ENCODE results near the gene KBTBD12. TPM values are rescaled to one million over a fixed set of nuclear protein-coding genes. Genes with fewer than 3 reads are reported as not detected.

The KBTBD12 gene
- total and polyA plus RNA-seq, 8 donors, result 0.60 to 2.5 (median 1.3) TPM

DNA sequence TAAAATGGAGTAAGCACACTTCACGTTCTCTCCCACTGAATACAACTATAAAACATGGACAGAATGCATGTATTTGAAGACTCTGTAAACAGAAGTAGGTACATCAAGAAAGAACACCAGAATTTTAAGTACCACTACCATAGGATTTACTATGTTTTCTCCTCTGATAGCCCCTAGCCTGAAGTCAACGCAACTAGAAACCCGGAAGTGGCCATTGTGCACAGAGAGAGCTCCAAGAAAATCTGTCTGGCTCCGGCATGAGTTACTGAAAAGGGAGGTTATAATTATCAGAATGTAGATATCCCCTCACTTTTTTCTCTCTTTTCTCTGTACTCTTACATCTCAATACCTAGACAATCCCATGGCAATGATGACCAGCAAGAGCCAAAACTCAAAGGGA, 23.8 kb downstream of the KBTBD12 start:
- peaks cover 0 to 8% of the 10 kb centered on the region in 2 donors for H3K9me3 ChIP-seq
- no peaks in the 10 kb centered on the region for H3K4me1 ChIP-seq
- DNase-seq, result no peak
- ATAC-seq, result no peak
- TF ChIP-seq, protein P1, sequence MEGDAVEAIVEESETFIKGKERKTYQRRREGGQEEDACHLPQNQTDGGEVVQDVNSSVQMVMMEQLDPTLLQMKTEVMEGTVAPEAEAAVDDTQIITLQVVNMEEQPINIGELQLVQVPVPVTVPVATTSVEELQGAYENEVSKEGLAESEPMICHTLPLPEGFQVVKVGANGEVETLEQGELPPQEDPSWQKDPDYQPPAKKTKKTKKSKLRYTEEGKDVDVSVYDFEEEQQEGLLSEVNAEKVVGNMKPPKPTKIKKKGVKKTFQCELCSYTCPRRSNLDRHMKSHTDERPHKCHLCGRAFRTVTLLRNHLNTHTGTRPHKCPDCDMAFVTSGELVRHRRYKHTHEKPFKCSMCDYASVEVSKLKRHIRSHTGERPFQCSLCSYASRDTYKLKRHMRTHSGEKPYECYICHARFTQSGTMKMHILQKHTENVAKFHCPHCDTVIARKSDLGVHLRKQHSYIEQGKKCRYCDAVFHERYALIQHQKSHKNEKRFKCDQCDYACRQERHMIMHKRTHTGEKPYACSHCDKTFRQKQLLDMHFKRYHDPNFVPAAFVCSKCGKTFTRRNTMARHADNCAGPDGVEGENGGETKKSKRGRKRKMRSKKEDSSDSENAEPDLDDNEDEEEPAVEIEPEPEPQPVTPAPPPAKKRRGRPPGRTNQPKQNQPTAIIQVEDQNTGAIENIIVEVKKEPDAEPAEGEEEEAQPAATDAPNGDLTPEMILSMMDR (IDR thresholded peaks at IDR 0.05), result no peak
- no peaks in the 10 kb centered on the region for H3K27me3 ChIP-seq
- no peak overlapping the region for H3K4me3 ChIP-seq
- intact Hi-C loops (cut with DNase I), result no loop called here
- no peak overlapping the region for H3K27ac ChIP-seq
- H3K36me3 ChIP-seq, result no peaks in the 10 kb centered on the region

DNA sequence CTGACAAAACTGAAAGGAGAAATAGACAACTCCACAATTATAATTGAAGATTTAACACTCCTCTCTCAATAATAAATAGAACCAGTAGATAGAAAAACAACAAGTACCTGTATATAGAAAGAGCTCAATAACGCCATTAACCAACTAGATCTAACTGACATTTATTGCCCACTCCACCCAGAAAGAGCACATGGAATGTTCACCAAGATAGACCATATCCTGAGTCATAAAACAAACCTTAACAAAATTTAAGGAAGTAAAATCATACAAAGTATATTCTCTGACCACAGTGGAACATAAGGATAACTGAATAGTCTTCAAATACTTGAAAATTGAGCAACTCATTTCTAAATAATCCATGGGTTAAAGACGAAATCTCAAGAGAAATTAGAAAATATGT, 25.1 kb downstream of the KBTBD12 start:
- H3K27ac ChIP-seq, result no peak overlapping the region
- intact Hi-C loops (cut with DNase I), result no loop called here
- no peaks in the 10 kb centered on the region for H3K36me3 ChIP-seq
- no peaks in the 10 kb centered on the region for H3K4me1 ChIP-seq
- H3K4me3 ChIP-seq, result no peak overlapping the region
- DNase-seq (no peak), ATAC-seq (no peak)
- no peaks in the 10 kb centered on the region for H3K27me3 ChIP-seq
- peaks cover 0 to 8% of the 10 kb centered on the region in 2 donors for H3K9me3 ChIP-seq
- TF ChIP-seq, protein P1 (IDR thresholded peaks at IDR 0.05), result no peak

DNA sequence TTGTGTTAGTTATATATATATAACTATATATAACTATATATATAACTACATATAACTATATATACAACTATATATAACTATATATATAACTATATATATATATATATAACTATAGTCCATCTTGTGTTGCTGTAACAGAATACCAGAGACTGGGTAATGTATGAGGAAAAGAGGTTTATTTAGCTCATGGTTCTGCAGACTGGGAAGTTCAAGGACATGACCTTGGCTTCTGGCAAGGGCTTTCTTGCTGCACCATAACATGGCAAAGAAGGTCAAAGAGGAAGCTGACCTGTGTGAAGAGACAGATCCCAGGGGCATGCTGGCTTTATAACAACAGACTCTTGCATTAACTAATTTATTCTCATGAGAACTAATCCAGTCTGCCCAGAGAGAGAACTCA, 27.6 kb downstream of the KBTBD12 start:
- ATAC-seq (no peak), DNase-seq (no peak)
- no peaks in the 10 kb centered on the region for H3K27me3 ChIP-seq
- H3K4me3 ChIP-seq, result no peak overlapping the region
- H3K27ac ChIP-seq, result no peak overlapping the region
- intact Hi-C loops (cut with DNase I), result no loop called here
- TF ChIP-seq, protein P1 (IDR thresholded peaks at IDR 0.05), result no peak
- peaks cover 0 to 8% of the 10 kb centered on the region in 2 donors for H3K9me3 ChIP-seq
- H3K36me3 ChIP-seq, result no peaks in the 10 kb centered on the region
- H3K4me1 ChIP-seq, result no peaks in the 10 kb centered on the region

DNA sequence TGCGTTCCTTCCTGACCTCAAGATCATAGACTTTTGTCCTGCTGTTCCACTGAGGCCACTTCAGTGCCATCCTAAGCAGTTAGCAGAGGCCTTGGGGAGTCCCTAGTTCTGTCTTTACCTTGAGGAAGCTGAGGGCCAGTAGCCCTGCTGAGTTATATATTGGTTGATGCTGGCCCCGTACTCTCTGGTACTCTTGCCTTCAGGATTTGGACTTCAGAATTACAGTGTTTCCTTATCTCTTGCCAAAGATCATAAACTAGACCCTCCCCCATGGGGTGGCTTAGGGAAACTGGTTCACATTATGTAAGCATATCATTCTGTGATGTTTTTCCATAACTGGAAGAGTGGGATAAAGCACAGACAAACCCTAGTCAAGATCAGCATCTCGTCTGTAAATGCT, 33.2 kb downstream of the KBTBD12 start:
- Histone ChIP-seq H3K4me3 (no peak overlapping the region), H3K27me3 (no peaks in the 10 kb centered on the region), H3K36me3 (no peaks in the 10 kb centered on the region), H3K4me1 (no peaks in the 10 kb centered on the region), H3K27ac (no peak overlapping the region), H3K9me3 (peaks cover 0 to 2% of the 10 kb centered on the region in 2 donors)
- intact Hi-C loops (cut with DNase I), result no loop called here
- ATAC-seq, result no peak
- TF ChIP-seq, protein P1 (IDR thresholded peaks at IDR 0.05), result no peak
- DNase-seq, result no peak

DNA sequence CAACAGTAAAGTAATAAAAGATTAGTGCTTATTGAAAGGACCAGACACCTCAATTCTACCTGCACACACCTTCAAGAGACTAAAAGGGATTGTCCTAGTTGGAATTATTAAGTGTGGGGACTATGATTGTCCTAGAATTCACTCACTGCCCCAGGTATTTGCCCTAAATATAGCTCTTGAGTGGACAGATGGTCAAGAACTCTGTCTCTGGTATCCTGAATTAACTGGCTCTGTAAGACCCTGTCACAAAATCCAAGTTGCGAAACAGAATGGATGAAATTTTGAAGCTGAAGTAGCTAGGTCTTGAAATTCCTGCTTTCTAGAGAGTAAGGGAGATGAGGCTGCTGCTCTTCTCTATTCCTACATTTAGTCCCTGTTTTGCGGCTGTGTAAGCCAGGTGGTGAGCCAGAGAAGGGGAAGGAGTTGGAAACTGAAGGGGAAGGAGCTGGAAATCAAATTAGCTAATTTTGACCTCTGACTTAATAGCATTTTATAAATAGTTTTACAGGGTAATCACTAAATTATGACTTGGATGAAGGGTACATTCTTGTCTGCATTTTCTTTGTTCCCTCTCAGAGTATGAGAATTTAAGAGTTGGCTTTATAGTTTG, 34.5 kb downstream of the KBTBD12 start:
- H3K9me3 ChIP-seq, result no peaks in the 10 kb centered on the region
- ATAC-seq (no peak), DNase-seq (no peak)
- no peak overlapping the region for H3K4me3 ChIP-seq
- no peak overlapping the region for H3K27ac ChIP-seq
- intact Hi-C loops (cut with DNase I), result no loop called here
- no peaks in the 10 kb centered on the region for H3K27me3 ChIP-seq
- H3K4me1 ChIP-seq, result no peaks in the 10 kb centered on the region
- TF ChIP-seq, protein P1 (IDR thresholded peaks at IDR 0.05), result no peak
- H3K36me3 ChIP-seq, result no peaks in the 10 kb centered on the region
